Measurements from ENCODE around the gene BET1.
A peak's percentile ranks its signal among the peaks of the same experiment; 100 is the strongest.

BET1 gene

DNA sequence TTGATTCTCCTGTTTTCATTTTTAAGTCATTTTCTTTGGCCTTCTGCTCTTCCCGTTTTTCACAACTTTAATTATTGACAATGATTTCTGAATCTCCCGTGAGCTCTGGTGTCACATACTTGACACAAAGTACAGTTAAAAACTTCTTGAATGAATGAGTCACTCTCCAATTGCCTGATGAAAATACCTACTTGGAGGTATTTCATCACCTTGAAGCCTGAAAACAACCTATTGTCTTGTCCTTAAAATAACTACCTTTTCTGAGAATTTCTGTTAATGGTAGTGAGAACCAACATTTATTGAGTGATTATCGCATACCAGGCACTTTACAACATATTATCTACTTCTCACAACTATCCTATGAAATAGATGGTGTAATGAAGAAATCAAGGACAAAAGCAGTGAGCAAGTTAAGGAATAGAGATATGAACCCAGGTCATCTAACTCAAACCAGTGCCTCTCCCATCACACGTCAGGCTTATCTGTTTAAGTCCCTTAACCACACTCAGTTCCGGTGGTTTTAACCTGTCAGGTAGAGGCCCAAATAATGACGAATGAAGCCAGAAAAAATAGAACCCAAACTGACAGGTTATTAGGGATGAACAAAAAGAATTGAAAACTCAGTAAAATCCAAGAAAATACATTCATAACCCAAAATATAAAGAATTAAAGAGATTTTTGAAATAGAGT lies 11.6 kb downstream of the BET1 start:
- Histone ChIP-seq H3K4me3 (ENCODE audit: severe bottlenecking) (no peak overlapping the region), H3K4me1 (ENCODE audit: insufficient read depth, poor library complexity, severe bottlenecking) (no peaks in the 10 kb centered on the region), H3K27me3 (ENCODE audit: insufficient read depth, poor library complexity, severe bottlenecking) (no peaks in the 10 kb centered on the region), H3K36me3 (ENCODE audit: low read depth) (peaks cover 44% of the 10 kb centered on the region), H3K27ac (ENCODE audit: poor library complexity, severe bottlenecking) (no peak overlapping the region), H3K9me3 (ENCODE audit: severe bottlenecking) (no peaks in the 10 kb centered on the region)
- ATAC-seq (ENCODE audit: low read depth) (0 out of 3 replicates have a peak, but pooled peaks have one; percentile 35), DNase-seq (ENCODE audit: low spot score) (no peak)
- TF ChIP-seq, protein P1, sequence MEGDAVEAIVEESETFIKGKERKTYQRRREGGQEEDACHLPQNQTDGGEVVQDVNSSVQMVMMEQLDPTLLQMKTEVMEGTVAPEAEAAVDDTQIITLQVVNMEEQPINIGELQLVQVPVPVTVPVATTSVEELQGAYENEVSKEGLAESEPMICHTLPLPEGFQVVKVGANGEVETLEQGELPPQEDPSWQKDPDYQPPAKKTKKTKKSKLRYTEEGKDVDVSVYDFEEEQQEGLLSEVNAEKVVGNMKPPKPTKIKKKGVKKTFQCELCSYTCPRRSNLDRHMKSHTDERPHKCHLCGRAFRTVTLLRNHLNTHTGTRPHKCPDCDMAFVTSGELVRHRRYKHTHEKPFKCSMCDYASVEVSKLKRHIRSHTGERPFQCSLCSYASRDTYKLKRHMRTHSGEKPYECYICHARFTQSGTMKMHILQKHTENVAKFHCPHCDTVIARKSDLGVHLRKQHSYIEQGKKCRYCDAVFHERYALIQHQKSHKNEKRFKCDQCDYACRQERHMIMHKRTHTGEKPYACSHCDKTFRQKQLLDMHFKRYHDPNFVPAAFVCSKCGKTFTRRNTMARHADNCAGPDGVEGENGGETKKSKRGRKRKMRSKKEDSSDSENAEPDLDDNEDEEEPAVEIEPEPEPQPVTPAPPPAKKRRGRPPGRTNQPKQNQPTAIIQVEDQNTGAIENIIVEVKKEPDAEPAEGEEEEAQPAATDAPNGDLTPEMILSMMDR (IDR thresholded peaks at IDR 0.05; ENCODE audit: poor library complexity, severe bottlenecking) = no peak

DNA sequence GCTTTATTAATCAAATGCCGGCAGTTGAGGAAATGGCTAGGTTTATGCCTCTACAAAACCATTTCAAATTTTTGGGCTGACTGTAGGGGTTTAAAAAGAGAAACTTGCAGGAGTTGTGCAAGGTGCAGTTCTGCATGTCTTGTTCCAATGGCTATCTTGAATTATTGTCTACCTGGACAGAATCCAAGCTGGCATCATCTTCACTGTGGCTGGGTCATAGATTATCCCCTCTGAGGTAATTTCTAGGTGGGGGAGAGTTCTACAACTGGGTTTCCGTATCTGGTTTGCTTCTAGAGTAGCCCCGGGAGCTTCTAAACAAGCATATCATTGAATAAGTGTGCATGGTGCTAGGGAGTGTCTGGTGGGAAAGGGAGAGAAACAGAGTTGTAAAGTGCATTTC lies 16.9 kb downstream of the BET1 start:
- no peak for ATAC-seq (ENCODE audit: low read depth)
- TF ChIP-seq, protein P1 (IDR thresholded peaks at IDR 0.05; ENCODE audit: poor library complexity, severe bottlenecking) = no peak
- no peaks in the 10 kb centered on the region for H3K4me1 ChIP-seq (ENCODE audit: insufficient read depth, poor library complexity, severe bottlenecking)
- DNase-seq (ENCODE audit: low spot score) = no peak
- H3K27ac ChIP-seq (ENCODE audit: poor library complexity, severe bottlenecking) = no peak overlapping the region
- no peaks in the 10 kb centered on the region for H3K9me3 ChIP-seq (ENCODE audit: severe bottlenecking)
- H3K27me3 ChIP-seq (ENCODE audit: insufficient read depth, poor library complexity, severe bottlenecking) = no peaks in the 10 kb centered on the region
- H3K36me3 ChIP-seq (ENCODE audit: low read depth) = peaks cover 6% of the 10 kb centered on the region; the same call in 1 of the 2 replicates
- no peak overlapping the region for H3K4me3 ChIP-seq (ENCODE audit: severe bottlenecking)

DNA sequence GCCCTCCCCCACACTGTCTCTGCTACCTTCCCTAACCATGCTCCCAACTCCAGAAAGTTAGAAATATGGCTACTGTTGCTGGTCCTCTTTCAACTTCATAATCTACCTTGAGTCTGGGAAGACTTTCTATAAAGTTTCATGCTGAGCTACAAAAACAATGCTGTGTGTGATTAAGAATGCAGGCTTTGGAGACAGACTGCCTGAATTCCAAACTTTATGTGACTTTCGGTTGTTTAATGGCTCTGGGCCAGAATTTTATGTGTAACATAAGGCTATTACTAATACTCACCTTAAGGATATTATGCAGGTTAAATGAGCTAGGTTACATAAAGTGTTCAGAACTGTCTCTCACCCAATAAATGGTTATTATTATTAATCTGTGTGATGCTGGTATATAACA lies 19.1 kb downstream of the BET1 start:
- DNase-seq (ENCODE audit: low spot score) (no peak), ATAC-seq (ENCODE audit: low read depth) (peak; percentile 29; the same call in 1 of the 3 replicates)
- H3K9me3 ChIP-seq (ENCODE audit: severe bottlenecking) = no peaks in the 10 kb centered on the region
- TF ChIP-seq, protein P1 (IDR thresholded peaks at IDR 0.05; ENCODE audit: poor library complexity, severe bottlenecking) = no peak
- H3K27ac ChIP-seq (ENCODE audit: poor library complexity, severe bottlenecking) = no peak overlapping the region
- no peaks in the 10 kb centered on the region; the same call in 1 of the 2 replicates for H3K36me3 ChIP-seq (ENCODE audit: low read depth)
- no peak overlapping the region for H3K4me3 ChIP-seq (ENCODE audit: severe bottlenecking)
- no peaks in the 10 kb centered on the region for H3K27me3 ChIP-seq (ENCODE audit: insufficient read depth, poor library complexity, severe bottlenecking)
- H3K4me1 ChIP-seq (ENCODE audit: insufficient read depth, poor library complexity, severe bottlenecking) = no peaks in the 10 kb centered on the region

- no peak for ATAC-seq (ENCODE audit: low read depth)
- Histone ChIP-seq H3K27me3 (ENCODE audit: insufficient read depth, poor library complexity, severe bottlenecking) (no peaks in the 10 kb centered on the region), H3K9me3 (ENCODE audit: severe bottlenecking) (no peaks in the 10 kb centered on the region), H3K4me1 (ENCODE audit: insufficient read depth, poor library complexity, severe bottlenecking) (no peaks in the 10 kb centered on the region), H3K4me3 (ENCODE audit: severe bottlenecking) (no peak overlapping the region), H3K36me3 (ENCODE audit: low read depth) (no peaks in the 10 kb centered on the region), H3K27ac (ENCODE audit: poor library complexity, severe bottlenecking) (no peak overlapping the region)
- TF ChIP-seq, protein P1 (IDR thresholded peaks at IDR 0.05; ENCODE audit: poor library complexity, severe bottlenecking) = no peak
- DNase-seq (ENCODE audit: low spot score) = no peak
Observed at GRCh38 chr7:93984024-93984423, 20.1 kb downstream of the BET1 start.

DNA sequence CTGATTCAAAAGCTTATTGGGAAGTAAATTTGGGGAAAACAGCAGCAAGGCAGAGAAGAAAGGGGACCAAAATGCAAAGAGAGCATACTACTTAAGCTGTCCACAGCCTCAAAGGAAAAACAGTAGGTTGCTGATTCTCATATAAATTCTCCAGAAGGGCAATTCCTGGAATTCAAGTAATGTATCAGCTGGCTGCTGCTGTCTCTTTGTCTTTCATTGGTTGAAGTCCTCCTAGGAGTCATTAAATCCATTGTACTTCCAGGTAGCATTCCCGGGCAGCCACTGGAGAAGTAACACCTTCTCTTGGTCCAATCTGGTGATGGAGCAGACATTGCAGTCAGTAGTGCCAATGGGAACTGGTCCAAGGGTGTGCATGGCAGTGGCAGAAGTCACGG lies 22.7 kb downstream of the BET1 start:
- Histone ChIP-seq H3K27me3 (ENCODE audit: insufficient read depth, poor library complexity, severe bottlenecking) (no peaks in the 10 kb centered on the region), H3K4me3 (ENCODE audit: severe bottlenecking) (no peak overlapping the region), H3K36me3 (ENCODE audit: low read depth) (no peaks in the 10 kb centered on the region), H3K9me3 (ENCODE audit: severe bottlenecking) (no peaks in the 10 kb centered on the region), H3K4me1 (ENCODE audit: insufficient read depth, poor library complexity, severe bottlenecking) (no peaks in the 10 kb centered on the region), H3K27ac (ENCODE audit: poor library complexity, severe bottlenecking) (no peak overlapping the region)
- TF ChIP-seq, protein P1 (IDR thresholded peaks at IDR 0.05; ENCODE audit: poor library complexity, severe bottlenecking) = no peak
- ATAC-seq (ENCODE audit: low read depth) (no peak), DNase-seq (ENCODE audit: low spot score) (no peak)
